Parathyroid adenoma (tissue), 2 donors: ENCODE results near the gene MGAT3.

ENCODE experiments used
- H2AFZ ChIP-seq: fragments of 300-600 bp; sonication (generic); one replicate; pipeline ENCODE4 v1.7.0; 2017; ENCODE audit warnings: antibody characterized with exemption, mild to moderate bottlenecking
- H3K27ac ChIP-seq: fragments of 300-600 bp; sonication (generic); one replicate; pipeline ENCODE4 v1.7.0; 2017
- H3K27me3 ChIP-seq: fragments of 300-600 bp; sonication (generic); one replicate; pipeline ENCODE4 v1.7.0; 2017; ENCODE audit warnings: low read length; ENCODE audit not compliant: control insufficient read depth, insufficient read depth
- H3K36me3 ChIP-seq: fragments of 300-600 bp; sonication (generic); one replicate; pipeline ENCODE4 v1.7.0; 2017; ENCODE audit warnings: low read length; ENCODE audit not compliant: control insufficient read depth, insufficient read depth
- H3K4me1 ChIP-seq: fragments of 300-600 bp; sonication (generic); one replicate; pipeline ENCODE4 v1.7.0; 2017; ENCODE audit warnings: control low read depth
- H3K4me2 ChIP-seq: fragments of 300-600 bp; sonication (generic); one replicate; pipeline ENCODE4 v1.7.0; 2017; ENCODE audit warnings: low read length
- H3K4me3 ChIP-seq: fragments of 300-600 bp; sonication (generic); one replicate; pipeline ENCODE4 v1.7.0; 2017; ENCODE audit warnings: low read depth, low read length
- H3K79me2 ChIP-seq: fragments of 300-600 bp; sonication (generic); one replicate; pipeline ENCODE4 v1.7.0; 2017; ENCODE audit warnings: control low read depth
- H3K9ac ChIP-seq: fragments of 300-600 bp; sonication (generic); one replicate; pipeline ENCODE4 v1.7.0; 2017; ENCODE audit warnings: mild to moderate bottlenecking
- H3K9me3 ChIP-seq: fragments of 300-600 bp; sonication (generic); one replicate; pipeline ENCODE4 v1.7.0; 2017; ENCODE audit warnings: low read length; ENCODE audit not compliant: control insufficient read depth
- CTCF ChIP-seq: fragments of 300-600 bp; sonication (generic); IDR thresholded peaks from one replicate; pipeline ENCODE4 v1.7.0; 2017; ENCODE audit warnings: antibody characterized with exemption, mild to moderate bottlenecking
- donor health status: primary hyperparathyroidism.

MGAT3 gene

DNA sequence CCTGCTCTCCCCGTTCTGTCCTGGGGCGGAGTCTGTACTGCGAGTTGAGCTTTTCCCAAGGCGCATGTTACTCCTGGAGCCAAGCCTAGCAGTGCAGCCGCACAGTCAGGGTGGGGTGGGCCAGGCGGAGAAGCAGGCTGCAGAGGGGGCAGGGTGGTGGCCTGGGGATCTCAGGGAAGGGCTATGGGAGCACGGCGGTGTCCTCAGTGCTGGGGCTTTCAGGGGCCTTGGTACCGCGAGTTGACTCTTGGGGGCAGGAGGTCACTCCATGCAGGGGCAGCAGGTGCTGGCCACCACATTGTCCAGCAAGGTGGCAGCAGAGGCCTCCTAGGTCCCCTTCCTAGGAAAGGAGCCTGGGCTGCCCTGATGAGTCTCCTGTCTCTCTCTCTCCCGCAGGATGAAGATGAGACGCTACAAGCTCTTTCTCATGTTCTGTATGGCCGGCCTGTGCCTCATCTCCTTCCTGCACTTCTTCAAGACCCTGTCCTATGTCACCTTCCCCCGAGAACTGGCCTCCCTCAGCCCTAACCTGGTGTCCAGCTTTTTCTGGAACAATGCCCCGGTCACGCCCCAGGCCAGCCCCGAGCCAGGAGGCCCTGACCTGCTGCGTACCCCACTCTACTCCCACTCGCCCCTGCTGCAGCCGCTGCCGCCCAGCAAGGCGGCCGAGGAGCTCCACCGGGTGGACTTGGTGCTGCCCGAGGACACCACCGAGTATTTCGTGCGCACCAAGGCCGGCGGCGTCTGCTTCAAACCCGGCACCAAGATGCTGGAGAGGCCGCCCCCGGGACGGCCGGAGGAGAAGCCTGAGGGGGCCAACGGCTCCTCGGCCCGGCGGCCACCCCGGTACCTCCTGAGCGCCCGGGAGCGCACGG lies 30.4 kb downstream of the MGAT3 start:
- Histone ChIP-seq H3K36me3 (no peaks in the 10 kb centered on the region), H3K79me2 (no peaks in the 10 kb centered on the region), H3K9ac (no peak overlapping the region), H3K4me2 (no peak overlapping the region), H3K27me3 (no peaks in the 10 kb centered on the region), H3K4me1 (no peaks in the 10 kb centered on the region), H3K27ac (no peak overlapping the region), H3K4me3 (no peak overlapping the region), H3K9me3 (no peaks in the 10 kb centered on the region), H2AFZ (no peak overlapping the region)
- no peak for TF ChIP-seq CTCF

DNA sequence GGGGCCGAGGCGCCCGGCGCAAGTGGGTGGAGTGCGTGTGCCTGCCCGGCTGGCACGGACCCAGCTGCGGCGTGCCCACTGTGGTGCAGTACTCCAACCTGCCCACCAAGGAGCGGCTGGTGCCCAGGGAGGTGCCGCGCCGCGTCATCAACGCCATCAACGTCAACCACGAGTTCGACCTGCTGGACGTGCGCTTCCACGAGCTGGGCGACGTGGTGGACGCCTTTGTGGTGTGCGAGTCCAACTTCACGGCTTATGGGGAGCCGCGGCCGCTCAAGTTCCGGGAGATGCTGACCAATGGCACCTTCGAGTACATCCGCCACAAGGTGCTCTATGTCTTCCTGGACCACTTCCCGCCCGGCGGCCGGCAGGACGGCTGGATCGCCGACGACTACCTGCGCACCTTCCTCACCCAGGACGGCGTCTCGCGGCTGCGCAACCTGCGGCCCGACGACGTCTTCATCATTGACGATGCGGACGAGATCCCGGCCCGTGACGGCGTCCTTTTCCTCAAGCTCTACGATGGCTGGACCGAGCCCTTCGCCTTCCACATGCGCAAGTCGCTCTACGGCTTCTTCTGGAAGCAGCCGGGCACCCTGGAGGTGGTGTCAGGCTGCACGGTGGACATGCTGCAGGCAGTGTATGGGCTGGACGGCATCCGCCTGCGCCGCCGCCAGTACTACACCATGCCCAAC lies 31.2 kb downstream of the MGAT3 start:
- H3K4me2 ChIP-seq, result no peak overlapping the region
- no peak for TF ChIP-seq CTCF
- H3K79me2 ChIP-seq, result no peaks in the 10 kb centered on the region

GRCh38 chr22:39488563-39489083 lies 31.8 kb downstream of the MGAT3 start:
- Histone ChIP-seq H3K27ac (no peak overlapping the region), H3K4me1 (no peaks in the 10 kb centered on the region), H3K36me3 (no peaks in the 10 kb centered on the region), H3K79me2 (no peaks in the 10 kb centered on the region), H3K9me3 (no peaks in the 10 kb centered on the region), H3K4me2 (no peak overlapping the region), H2AFZ (no peak overlapping the region), H3K9ac (no peak overlapping the region), H3K4me3 (no peak overlapping the region), H3K27me3 (no peaks in the 10 kb centered on the region)
- TF ChIP-seq CTCF, result no peak

More for the DNA sequence above, 31.2 kb downstream of the MGAT3 start:
- Histone ChIP-seq H3K27ac (no peak overlapping the region), H3K9me3 (no peaks in the 10 kb centered on the region), H2AFZ (no peak overlapping the region), H3K4me3 (no peak overlapping the region), H3K36me3 (no peaks in the 10 kb centered on the region), H3K4me1 (no peaks in the 10 kb centered on the region), H3K9ac (no peak overlapping the region), H3K27me3 (no peaks in the 10 kb centered on the region)

- H3K27ac ChIP-seq, result no peak overlapping the region
Measured at GRCh38 chr22:39489094-39490068, 32.6 kb downstream of the MGAT3 start.

More at GRCh38 chr22:39489094-39490068, 32.6 kb downstream of the MGAT3 start:
- TF ChIP-seq CTCF, result no peak
- no peak overlapping the region for H3K4me2 ChIP-seq
- peak overlapping the region; percentile 57 for H2AFZ ChIP-seq
- H3K27me3 ChIP-seq, result no peaks in the 10 kb centered on the region
- H3K4me1 ChIP-seq, result no peaks in the 10 kb centered on the region
- no peak overlapping the region for H3K9ac ChIP-seq
- H3K9me3 ChIP-seq, result no peaks in the 10 kb centered on the region
- no peaks in the 10 kb centered on the region for H3K79me2 ChIP-seq
- H3K36me3 ChIP-seq, result no peaks in the 10 kb centered on the region
- no peak overlapping the region for H3K4me3 ChIP-seq
